ENCODE measurements around the gene PCED1A.

Gene PCED1A

DNA sequence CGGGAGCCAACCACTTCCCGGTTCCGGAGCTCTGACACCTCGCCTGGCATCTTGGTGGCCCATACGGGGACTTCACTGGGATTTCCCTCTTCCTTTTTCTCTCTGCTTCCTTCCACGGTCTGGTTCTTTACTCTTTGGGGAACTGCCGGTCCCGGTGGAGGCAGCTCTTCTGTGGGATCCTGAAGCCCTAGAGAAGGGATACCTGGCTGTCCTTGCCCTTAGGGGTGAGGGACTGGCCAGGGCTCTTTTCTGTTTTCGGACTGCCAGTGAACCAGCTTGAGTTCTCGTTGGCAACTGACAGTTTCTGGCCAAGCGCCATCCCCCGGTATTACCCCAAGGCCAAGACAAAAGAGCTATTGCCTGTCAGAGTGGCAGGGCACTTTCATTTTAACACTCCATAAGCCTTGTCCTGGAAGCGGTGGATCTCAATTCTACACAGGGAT, 39.1 kb downstream of the PCED1A start:
- Histone ChIP-seq H3K4me1 (no peaks in the 10 kb centered on the region), H3K9me3 (no peaks in the 10 kb centered on the region), H3K27me3 (peaks cover 47% of the 10 kb centered on the region), H3K4me3 (ENCODE audit: low read depth, low read length) (no peak overlapping the region), H3K36me3 (no peaks in the 10 kb centered on the region)
- TF ChIP-seq, protein P1, sequence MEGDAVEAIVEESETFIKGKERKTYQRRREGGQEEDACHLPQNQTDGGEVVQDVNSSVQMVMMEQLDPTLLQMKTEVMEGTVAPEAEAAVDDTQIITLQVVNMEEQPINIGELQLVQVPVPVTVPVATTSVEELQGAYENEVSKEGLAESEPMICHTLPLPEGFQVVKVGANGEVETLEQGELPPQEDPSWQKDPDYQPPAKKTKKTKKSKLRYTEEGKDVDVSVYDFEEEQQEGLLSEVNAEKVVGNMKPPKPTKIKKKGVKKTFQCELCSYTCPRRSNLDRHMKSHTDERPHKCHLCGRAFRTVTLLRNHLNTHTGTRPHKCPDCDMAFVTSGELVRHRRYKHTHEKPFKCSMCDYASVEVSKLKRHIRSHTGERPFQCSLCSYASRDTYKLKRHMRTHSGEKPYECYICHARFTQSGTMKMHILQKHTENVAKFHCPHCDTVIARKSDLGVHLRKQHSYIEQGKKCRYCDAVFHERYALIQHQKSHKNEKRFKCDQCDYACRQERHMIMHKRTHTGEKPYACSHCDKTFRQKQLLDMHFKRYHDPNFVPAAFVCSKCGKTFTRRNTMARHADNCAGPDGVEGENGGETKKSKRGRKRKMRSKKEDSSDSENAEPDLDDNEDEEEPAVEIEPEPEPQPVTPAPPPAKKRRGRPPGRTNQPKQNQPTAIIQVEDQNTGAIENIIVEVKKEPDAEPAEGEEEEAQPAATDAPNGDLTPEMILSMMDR (IDR thresholded peaks at IDR 0.05; ENCODE audit: low read depth, low read length): no peak
- DNase-seq: no peak

DNA sequence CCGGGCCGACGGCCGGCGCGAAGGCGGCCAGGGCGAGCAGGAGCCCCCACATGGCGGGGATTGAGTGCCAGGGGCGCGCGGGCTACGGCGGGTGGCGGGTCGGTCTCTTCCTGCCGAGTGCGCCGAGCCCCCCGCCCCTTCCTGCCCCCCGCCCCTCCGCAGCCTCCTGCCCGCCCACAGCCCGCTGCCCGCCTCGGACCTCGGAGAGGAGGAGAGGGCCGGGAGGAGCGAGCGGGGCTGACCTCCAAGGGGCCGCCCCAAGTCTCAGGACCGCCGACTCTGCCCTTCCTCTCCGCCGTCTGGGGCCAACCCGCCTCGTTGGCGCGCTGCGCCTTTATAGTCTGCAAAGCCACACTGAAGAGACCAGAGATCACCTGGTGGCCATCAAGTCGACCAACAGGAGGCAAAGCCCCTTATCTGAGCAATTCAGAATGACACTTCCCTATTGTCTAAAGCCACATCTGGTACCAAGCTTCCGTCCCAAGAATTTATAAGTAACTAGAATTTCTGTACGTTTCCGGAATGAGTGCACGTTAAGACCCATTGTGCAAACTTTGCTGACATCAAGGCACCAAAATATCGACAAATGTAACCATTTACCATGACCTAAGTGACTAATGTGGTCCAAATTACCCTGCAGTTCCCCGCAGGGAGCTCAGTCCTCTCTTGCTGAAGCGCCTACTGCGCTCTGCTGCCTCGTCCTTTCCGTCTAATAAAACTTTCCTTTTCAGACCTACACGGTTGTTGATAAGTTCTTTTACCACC, 39.8 kb downstream of the PCED1A start, which contains the start of gene CPXM1:
CPXM1 (minus strand) TSS at position 107 of the 765 bp plus-strand sequence; CDS start at position 52, 55 bp downstream.
- DNase-seq: no peak
- H3K9me3 ChIP-seq: no peaks in the 10 kb centered on the region
- H3K36me3 ChIP-seq: no peaks in the 10 kb centered on the region
- peak within 1 kb of the TSS; percentile 16 for H3K4me3 ChIP-seq (ENCODE audit: low read depth, low read length)
- peaks cover 41% of the 10 kb centered on the region for H3K27me3 ChIP-seq
- TF ChIP-seq, protein P1 (IDR thresholded peaks at IDR 0.05; ENCODE audit: low read depth, low read length): no peak
- no peaks in the 10 kb centered on the region for H3K4me1 ChIP-seq

DNA sequence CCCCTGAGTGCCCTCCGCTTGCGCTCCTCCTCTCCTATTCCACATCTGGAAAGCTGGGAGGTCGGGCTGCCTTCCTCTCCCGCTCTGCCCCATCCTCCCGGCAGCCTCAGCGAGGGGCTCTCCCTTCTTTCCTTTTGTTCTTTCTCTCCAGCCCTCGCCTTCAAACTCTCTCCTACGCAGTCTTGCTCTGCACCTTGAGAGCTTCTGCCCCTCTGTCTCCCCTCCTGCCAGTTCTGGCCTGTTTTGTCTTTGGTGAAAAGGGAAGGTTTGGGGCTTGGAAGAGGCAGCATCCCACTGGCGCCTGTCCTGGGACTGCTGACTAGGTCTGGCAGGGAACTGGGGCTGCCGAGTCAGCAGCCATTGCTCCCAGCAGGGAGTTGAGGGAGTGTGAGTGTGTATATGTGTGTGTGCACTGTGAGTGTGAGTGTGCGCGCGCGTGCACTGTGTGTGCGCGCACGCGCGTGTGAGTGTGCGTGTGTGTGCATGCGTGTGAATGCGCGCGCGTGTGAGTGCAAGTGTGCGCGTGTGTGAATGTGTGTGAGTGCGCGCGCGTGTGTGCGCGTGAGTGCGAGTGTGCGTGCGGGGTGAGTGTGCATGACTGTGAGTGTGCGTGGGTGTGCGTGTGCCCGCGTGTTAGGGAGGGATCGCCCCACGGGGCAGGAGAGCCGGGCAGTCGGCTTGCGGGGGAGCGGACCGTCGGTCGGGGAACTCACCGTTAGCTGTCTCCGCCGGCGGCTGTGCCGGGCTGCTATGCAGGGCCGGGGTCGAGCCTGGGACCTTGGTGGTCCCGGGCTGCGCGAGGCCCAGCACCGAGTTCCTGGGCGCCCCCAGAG, 40.6 kb downstream of the PCED1A start:
- Histone ChIP-seq H3K4me1 (no peaks in the 10 kb centered on the region), H3K4me3 (ENCODE audit: low read depth, low read length) (peak overlapping the region; percentile 16), H3K27me3 (peaks cover 41% of the 10 kb centered on the region), H3K36me3 (no peaks in the 10 kb centered on the region), H3K9me3 (no peaks in the 10 kb centered on the region)
- DNase-seq: no peak
- TF ChIP-seq, protein P1 (IDR thresholded peaks at IDR 0.05; ENCODE audit: low read depth, low read length): no peak

DNA sequence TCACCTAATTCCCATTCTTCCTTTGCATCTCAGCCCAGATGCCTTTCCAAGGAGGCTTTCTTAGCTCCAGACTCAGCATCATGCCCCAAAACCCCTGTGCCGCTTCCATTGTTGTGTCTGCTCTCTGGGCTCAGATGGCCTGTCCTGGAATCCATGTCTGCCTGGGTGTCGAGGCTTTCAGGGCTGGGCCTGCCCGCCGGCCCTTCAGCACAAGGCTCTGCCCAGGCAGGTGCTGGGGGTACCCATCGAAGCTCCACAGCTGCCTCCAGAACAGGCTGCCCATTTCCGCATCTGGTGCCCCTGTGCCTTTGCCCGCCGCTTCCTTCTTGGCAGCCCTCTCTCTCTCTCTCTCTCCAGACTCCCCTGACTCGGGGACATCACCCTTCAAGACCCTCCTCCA, 41.2 kb downstream of the PCED1A start:
- no peaks in the 10 kb centered on the region for H3K4me1 ChIP-seq
- peaks cover 39% of the 10 kb centered on the region for H3K27me3 ChIP-seq
- no peaks in the 10 kb centered on the region for H3K36me3 ChIP-seq
- H3K4me3 ChIP-seq (ENCODE audit: low read depth, low read length): no peak overlapping the region
- TF ChIP-seq, protein P1 (IDR thresholded peaks at IDR 0.05; ENCODE audit: low read depth, low read length): no peak
- no peaks in the 10 kb centered on the region for H3K9me3 ChIP-seq
- DNase-seq: no peak

DNA sequence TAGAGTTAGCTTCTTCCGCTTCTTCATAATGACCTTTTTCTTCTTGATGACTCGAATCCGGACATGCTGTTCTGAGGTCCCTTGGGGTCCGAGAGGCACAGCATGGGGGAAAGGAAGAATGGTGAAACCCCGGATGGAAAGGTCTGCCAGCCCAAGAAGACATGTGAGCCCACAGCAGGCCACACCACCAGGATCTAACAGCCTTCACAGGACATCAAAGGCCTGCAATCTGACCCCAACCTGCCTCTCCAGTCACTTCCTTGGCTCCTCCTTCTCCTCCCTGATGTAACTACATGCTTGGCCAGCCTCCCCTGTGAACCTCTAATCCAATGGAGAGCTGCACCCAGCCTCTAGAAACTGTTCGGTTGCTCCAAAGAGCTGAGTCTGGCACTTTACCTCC, 41.6 kb downstream of the PCED1A start:
- H3K27me3 ChIP-seq: peaks cover 37% of the 10 kb centered on the region
- DNase-seq: no peak
- H3K9me3 ChIP-seq: no peaks in the 10 kb centered on the region
- TF ChIP-seq, protein P1 (IDR thresholded peaks at IDR 0.05; ENCODE audit: low read depth, low read length): no peak
- H3K36me3 ChIP-seq: no peaks in the 10 kb centered on the region
- no peaks in the 10 kb centered on the region for H3K4me1 ChIP-seq
- H3K4me3 ChIP-seq (ENCODE audit: low read depth, low read length): no peak overlapping the region
